GM12878 (cell line): ENCODE results near the gene SLC22A24. TPM values are rescaled to one million over a fixed set of nuclear protein-coding genes. Genes with fewer than 3 reads are reported as not detected.

Experiments
- ATAC-seq: fragments of 200-7000 bp; cut with Tn5 transposase; 3 replicates; pipeline ENCODE4 v1.9.1; 2020; ENCODE audit warnings: mild to moderate bottlenecking, moderate library complexity
- Bru-seq: library from RNA; stranded (reverse); fragments of 400-500 nt; gene quantifications from one replicate; lab custom pipeline; 2021; lab: Mats Ljungman, UMichigan
- BruChase-seq, 2 experiments: library from RNA; stranded (reverse); fragments of 400-500 nt; gene quantifications; one replicate each; lab custom pipeline; 2021; lab: Mats Ljungman, UMichigan
- BruUV-seq: library from RNA; stranded (reverse); fragments of 400-500 nt; replicated peaks from 2 replicates; lab custom pipeline; 2021; lab: Mats Ljungman, UMichigan
- CTCF ChIA-PET: fragments of 300-600 bp; sonication (Branson Sonifier 250); formaldehyde crosslinking; extraction: SDS; loops from one replicate; lab custom pipeline; 2021; ENCODE audit warnings: inconsistent platforms; lab: Yijun Ruan, JAX
- POLR2A ChIA-PET: fragments of 350-600 bp; formaldehyde crosslinking; extraction: SDS; loops from one replicate; lab custom pipeline; 2021; ENCODE audit warnings: inconsistent platforms; lab: Charles Lee
- RAD21 ChIA-PET: fragments of 300-600 bp; sonication (Branson Sonifier 250); formaldehyde crosslinking; loops from one replicate; lab custom pipeline; 2023; ENCODE audit warnings: antibody characterized with exemption; ENCODE audit not compliant: unreplicated experiment; lab: Charles Lee
- SMC1A ChIA-PET: fragments of 300-600 bp; sonication (Branson Sonifier 250); formaldehyde crosslinking; loops from one replicate; lab custom pipeline; 2023; ENCODE audit not compliant: unreplicated experiment, uncharacterized antibody; lab: Charles Lee
- DNase-seq: peaks from one replicate; pipeline ENCODE4 v3.0.0-alpha.2; 2011; ENCODE audit warnings: low read depth, low spot score
- FAIRE-seq: peaks from 3 replicates; lab custom pipeline; 2011; peaks lifted over from hg19 to GRCh38; lab: Jason Lieb, UNC
- H2AFZ ChIP-seq: 2 replicates; pipeline ENCODE4 v1.6.0; 2011; ENCODE audit warnings: low read depth, low read length, control low read depth; ENCODE audit not compliant: control insufficient read depth
- H3K27ac ChIP-seq: 2 replicates; pipeline ENCODE4 v1.5.1; 2011; ENCODE audit warnings: control low read depth; ENCODE audit not compliant: control insufficient read depth, insufficient read depth
- H3K27me3 ChIP-seq, 2 experiments: replicated peaks in 1 of 2; 2 replicates each; pipeline versions ENCODE4 v1.6.0 to v1.6.1; 2011; ENCODE audit warnings: low read length in 1 of 2; ENCODE audit not compliant: control insufficient read depth in 2 of 2, insufficient read depth in 2 of 2
- H3K36me3 ChIP-seq, 2 experiments: 2 replicates each; pipeline ENCODE4 v1.5.1; 2011; ENCODE audit warnings: low read length in 1 of 2; ENCODE audit not compliant: control insufficient read depth in 2 of 2, insufficient read depth in 2 of 2
- H3K4me1 ChIP-seq: 2 replicates; pipeline ENCODE4 v1.6.1; 2011; ENCODE audit warnings: mild to moderate bottlenecking, low read length, moderate library complexity, mixed read lengths; ENCODE audit not compliant: control insufficient read depth, insufficient read depth
- H3K4me2 ChIP-seq: 2 replicates; pipeline ENCODE4 v1.6.0; 2011; ENCODE audit warnings: control low read depth; ENCODE audit not compliant: control insufficient read depth, insufficient read depth
- H3K4me3 ChIP-seq: fragments of 200-600 bp; sonication (generic); 2 replicates; pipeline ENCODE4 v1.5.1; 2016
- H3K79me2 ChIP-seq: 2 replicates; pipeline ENCODE4 v1.6.0; 2011; ENCODE audit warnings: low read length; ENCODE audit not compliant: control insufficient read depth, insufficient read depth
- H3K9ac ChIP-seq: 2 replicates; pipeline ENCODE4 v1.8.0; 2011; ENCODE audit warnings: low read length, control low read depth, mixed read lengths; ENCODE audit not compliant: control insufficient read depth, insufficient read depth
- H3K9me3 ChIP-seq: replicated peaks from 3 replicates; pipeline ENCODE4 v1.5.1; 2011; ENCODE audit warnings: mild to moderate bottlenecking, low read length; ENCODE audit not compliant: control insufficient read depth, insufficient read depth
- H4K20me1 ChIP-seq: 2 replicates; pipeline ENCODE4 v1.6.0; 2011; ENCODE audit not compliant: control insufficient read depth, insufficient read depth
- FOXM1 ChIP-seq: IDR thresholded peaks from 2 replicates; pipeline ENCODE4 v1.6.1; 2012; ENCODE audit warnings: low read depth, mild to moderate bottlenecking, inconsistent platforms, low read length, moderate library complexity
- MEF2B ChIP-seq: fragments of 450-650 bp; IDR thresholded peaks from 2 replicates; pipeline ENCODE4 v1.6.1; 2018; ENCODE audit warnings: mild to moderate bottlenecking, moderate library complexity; ENCODE audit not compliant: partially characterized antibody, poor library complexity, severe bottlenecking
- SMARCA5 ChIP-seq: fragments of 450-650 bp; IDR thresholded peaks from 2 replicates; pipeline ENCODE4 v1.6.1; 2017; ENCODE audit warnings: mild to moderate bottlenecking
- WGBS: methylation state at CpG from one replicate; pipeline ENCODE4 v1.1.6; 2016; ENCODE audit warnings: low lambda C conversion rate; ENCODE audit not compliant: insufficient replicate concordance, insufficient coverage; ENCODE audit errors: missing lambda C conversion rate; 5-methylcytosine and 5-hydroxymethylcytosine counted together
- in situ Hi-C: fragments of 300-500 bp; cut with MboI; formaldehyde crosslinking; loops from 9 replicates; pipeline ENCODE4 v1.14.3; 2018; ENCODE audit warnings: mixed read lengths
- intact Hi-C: fragments of 100-400 bp; cut with micrococcal nuclease; formaldehyde crosslinking; loops from one replicate; pipeline ENCODE4 v1.14.2; 2022; ENCODE audit not compliant: unreplicated experiment
- long read RNA-seq, 2 experiments: library from polyadenylated mRNA; unstranded; transcript quantifications; one replicate each; pipeline ENCODE4 v2.0.0, GENCODE V29; 2019 to 2020
- polyA minus RNA-seq, 3 experiments: library from RNA; depleted of rRNA, polyadenylated mRNA; stranded (reverse); fragments of >200 nt; gene quantifications; 2 replicates each; pipeline ENCODE4 v1.2.3, GENCODE V29; 2011
- polyA plus RNA-seq, 11 experiments: library from polyadenylated mRNA; depleted of rRNA in 4 of 11; unstranded in 6 of 11; stranded (reverse) in 5 of 11; fragments of >200 nt; fragmentation: Nextera tagmentation in 4 of 11; fragmentation: Illumina TruSeq in 1 of 11; extraction: Ambion mirVana in 4 of 11; extraction: Trizol in 1 of 11; gene quantifications; 1 replicate in 1 of 11; 2 replicates in 10 of 11; pipeline versions ENCODE4 v1.2.1 to v1.2.3, GENCODE V29; 2011 to 2016; ENCODE audit warnings: inconsistent platforms in 2 of 11, missing spikeins in 2 of 11, low read depth in 1 of 11
- total RNA-seq, 4 experiments: library from RNA; depleted of rRNA in 3 of 4; stranded (reverse); fragments of >200 nt in 3 of 4; fragmentation: Illumina TruSeq in 1 of 4; extraction: Trizol in 1 of 4; gene quantifications; 2 replicates each; pipeline versions ENCODE4 v1.2.1 to v1.2.3, GENCODE V29; 2013 to 2021
- TF ChIP-seq, protein P1 (sequence below): fragments of 450-650 bp; IDR thresholded peaks from 2 replicates; pipeline ENCODE4 v1.6.1; 2016; ENCODE audit warnings: mild to moderate bottlenecking

Gene SLC22A24, protein sequence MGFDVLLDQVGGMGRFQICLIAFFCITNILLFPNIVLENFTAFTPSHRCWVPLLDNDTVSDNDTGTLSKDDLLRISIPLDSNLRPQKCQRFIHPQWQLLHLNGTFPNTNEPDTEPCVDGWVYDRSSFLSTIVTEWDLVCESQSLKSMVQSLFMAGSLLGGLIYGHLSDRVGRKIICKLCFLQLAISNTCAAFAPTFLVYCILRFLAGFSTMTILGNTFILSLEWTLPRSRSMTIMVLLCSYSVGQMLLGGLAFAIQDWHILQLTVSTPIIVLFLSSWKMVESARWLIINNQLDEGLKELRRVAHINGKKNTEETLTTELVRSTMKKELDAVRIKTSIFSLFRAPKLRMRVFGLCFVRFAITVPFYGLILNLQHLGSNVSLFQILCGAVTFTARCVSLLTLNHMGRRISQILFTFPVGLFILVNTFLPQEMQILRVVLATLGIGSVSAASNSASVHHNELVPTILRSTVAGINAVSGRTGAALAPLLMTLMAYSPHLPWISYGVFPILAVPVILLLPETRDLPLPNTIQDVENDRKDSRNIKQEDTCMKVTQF
- total RNA-seq (2013; cell fraction: nucleolus; rRNA removed): not detected in 2 replicates
- total RNA-seq (2014; rRNA removed) (not detected in 2 replicates), total RNA-seq (2014; rRNA removed; fragmentation: Illumina TruSeq; extraction: Trizol) (not detected in 2 replicates), total RNA-seq (2021) (not detected in 2 replicates), polyA plus RNA-seq (2011; rRNA removed) (not detected in 2 replicates), polyA plus RNA-seq (2014; fragmentation: Illumina TruSeq; extraction: Trizol) (not detected in 2 replicates), polyA plus RNA-seq (2014; fragmentation: Nextera tagmentation; extraction: Ambion mirVana) (not detected), polyA plus RNA-seq (2014; rRNA removed) (not detected in 2 replicates), polyA plus RNA-seq (2016; fragmentation: Nextera tagmentation; extraction: Ambion mirVana) (not detected), polyA minus RNA-seq (2011; rRNA and poly(A)+ RNA removed) (not detected in 2 replicates), Bru-seq, nascent RNA (percentile 1 among the genes with signal in this experiment), BruChase-seq, experiment 1, labeled RNA remaining after a 6-hour chase (not detected), BruChase-seq, experiment 2, labeled RNA remaining after a 2-hour chase (percentile 1 among the genes with signal in this experiment)
- not detected for polyA plus RNA-seq (2011; ENCODE audit: low read depth)
- polyA plus RNA-seq (2011; cell fraction: cytosol; rRNA removed): not detected in 2 replicates
- not detected in 2 replicates for polyA plus RNA-seq (2011; cell fraction: nucleus; rRNA removed)
- polyA plus RNA-seq (2012): not detected in 2 replicates
- polyA minus RNA-seq (2011; cell fraction: cytosol; rRNA and poly(A)+ RNA removed): not detected in 2 replicates
- not detected in 2 replicates for polyA minus RNA-seq (2011; cell fraction: nucleus; rRNA and poly(A)+ RNA removed)
- long read RNA-seq, experiment 1: 0 reads
- long read RNA-seq, experiment 2: 0 reads

DNA sequence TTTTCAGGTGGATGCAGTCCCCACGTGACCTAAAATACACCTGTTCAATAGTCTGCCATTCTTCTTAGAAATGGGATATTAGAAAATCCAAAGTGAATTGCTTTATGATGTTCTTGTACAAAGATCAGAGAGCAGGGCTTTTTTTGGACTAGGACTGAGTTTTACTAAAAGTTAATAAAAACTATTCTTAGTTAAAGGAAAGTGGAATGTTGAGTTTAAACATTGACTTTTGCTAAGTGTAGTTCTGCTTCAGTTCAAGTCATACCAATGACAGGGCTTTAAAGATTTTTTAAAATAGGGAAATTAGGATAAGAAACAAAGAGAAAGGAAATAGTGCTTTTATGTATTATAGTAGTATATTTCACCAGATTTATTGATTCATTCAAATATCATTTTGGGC, at the start of gene SLC22A24:
SLC22A24 (minus strand) TSS at position 101 of the 400 bp plus-strand sequence. CDS start 442 bp downstream, outside the sequence.
- intact Hi-C loops: no loop called here

More for the DNA sequence above, at the start of gene SLC22A24:
- DNase-seq: no peak
- no peaks in the 10 kb centered on the region for H4K20me1 ChIP-seq
- POLR2A ChIA-PET: no interaction called here
- no peak within 1 kb of the TSS for H3K4me2 ChIP-seq
- ATAC-seq: no peak
- in situ Hi-C loops: no loop called here
- H3K4me3 ChIP-seq: no peak within 1 kb of the TSS
- CTCF ChIA-PET: no interaction called here
- SMC1A ChIA-PET: no interaction called here
- no peak for TF ChIP-seq MEF2B
- TF ChIP-seq SMARCA5: no peak
- TF ChIP-seq FOXM1: no peak
- TF ChIP-seq, protein P1, sequence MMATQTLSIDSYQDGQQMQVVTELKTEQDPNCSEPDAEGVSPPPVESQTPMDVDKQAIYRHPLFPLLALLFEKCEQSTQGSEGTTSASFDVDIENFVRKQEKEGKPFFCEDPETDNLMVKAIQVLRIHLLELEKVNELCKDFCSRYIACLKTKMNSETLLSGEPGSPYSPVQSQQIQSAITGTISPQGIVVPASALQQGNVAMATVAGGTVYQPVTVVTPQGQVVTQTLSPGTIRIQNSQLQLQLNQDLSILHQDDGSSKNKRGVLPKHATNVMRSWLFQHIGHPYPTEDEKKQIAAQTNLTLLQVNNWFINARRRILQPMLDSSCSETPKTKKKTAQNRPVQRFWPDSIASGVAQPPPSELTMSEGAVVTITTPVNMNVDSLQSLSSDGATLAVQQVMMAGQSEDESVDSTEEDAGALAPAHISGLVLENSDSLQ: no peak
- FAIRE-seq: no peak
- no peak within 1 kb of the TSS for H3K27ac ChIP-seq
- no TSS peak for BruUV-seq
- RAD21 ChIA-PET: no interaction called here
- H2AFZ ChIP-seq: no peak within 1 kb of the TSS
- no peaks in the 10 kb centered on the region for H3K9me3 ChIP-seq
- H3K4me1 ChIP-seq: no peaks in the 10 kb centered on the region
- peaks cover 0 to 2% of the 10 kb centered on the region in 2 experiments; a peak in 1 of 4 replicates for H3K27me3 ChIP-seq
- H3K79me2 ChIP-seq: no peaks in the 10 kb centered on the region
- no peak within 1 kb of the TSS for H3K9ac ChIP-seq
- WGBS: 0% methylated on average over 1 of the region's 1 CpG
- H3K36me3 ChIP-seq: no peaks in the 10 kb centered on the region
